UCSD-AML1 (cell line): ENCODE measurements around the gene ADAMTS17.

Source experiments
- DNase-seq: peaks from one replicate; lab custom pipeline; 2025; ENCODE audit not compliant: unreplicated experiment; lab: John Stamatoyannopoulos, UW

Gene ADAMTS17

GRCh38 chr15:100001405-100001804, 340.4 kb downstream of the ADAMTS17 start:
- no peak for DNase-seq

GRCh38 chr15:99999282-100000070, 342.3 kb downstream of the ADAMTS17 start:
- DNase-seq: no peak

GRCh38 chr15:99998661-99999101, 343.1 kb downstream of the ADAMTS17 start:
- no peak for DNase-seq

- no peak for DNase-seq
Observed at GRCh38 chr15:99997112-99997651, 344.6 kb downstream of the ADAMTS17 start.

- DNase-seq: no peak
Observed at GRCh38 chr15:99996660-99997059, 345.1 kb downstream of the ADAMTS17 start.

- no peak for DNase-seq
Observed at GRCh38 chr15:99995543-99995942, 346.2 kb downstream of the ADAMTS17 start.

GRCh38 chr15:99994849-99995248, 346.9 kb downstream of the ADAMTS17 start:
- DNase-seq: no peak

GRCh38 chr15:99993681-99994131, 348.1 kb downstream of the ADAMTS17 start:
- DNase-seq: no peak

GRCh38 chr15:99993262-99993661, 348.5 kb downstream of the ADAMTS17 start:
- DNase-seq: no peak

- DNase-seq: no peak
Observed at GRCh38 chr15:99992611-99993231, 349.1 kb downstream of the ADAMTS17 start.

- DNase-seq: no peak
Observed at GRCh38 chr15:99989095-99989494, 352.7 kb downstream of the ADAMTS17 start.

- DNase-seq: no peak
Observed at GRCh38 chr15:99987701-99988100, 354.1 kb downstream of the ADAMTS17 start.

- no peak for DNase-seq
Observed at GRCh38 chr15:99987119-99987506, 354.7 kb downstream of the ADAMTS17 start.

GRCh38 chr15:99986297-99987118, 355.3 kb downstream of the ADAMTS17 start:
- DNase-seq: no peak

- no peak for DNase-seq
Observed at GRCh38 chr15:99985878-99986277, 355.9 kb downstream of the ADAMTS17 start.

- DNase-seq: no peak
Observed at GRCh38 chr15:99984491-99985243, 357.1 kb downstream of the ADAMTS17 start.

GRCh38 chr15:99983886-99984286, 357.9 kb downstream of the ADAMTS17 start:
- DNase-seq: no peak

- no peak for DNase-seq
Observed at GRCh38 chr15:99983171-99983885, 358.4 kb downstream of the ADAMTS17 start.

- DNase-seq: no peak
Observed at GRCh38 chr15:99982662-99983061, 359.1 kb downstream of the ADAMTS17 start.
